Lower leg skin (tissue), 4 donors: ENCODE data around the gene ENO2. TPM values are rescaled to one million over a fixed set of nuclear protein-coding genes. Genes with fewer than 3 reads are reported as not detected.

Experiments used
- DNase-seq, 2 donors: peaks; one replicate each; pipeline ENCODE4 v3.0.0-alpha.2; 2019; ENCODE audit warnings: low spot score in 2 of 2
- H3K4me3 ChIP-seq: fragments of 200-600 bp; sonication (generic); 2 replicates; pipeline ENCODE4 v1.5.1; 2017; ENCODE audit warnings: mild to moderate bottlenecking, low read depth; ENCODE audit not compliant: poor library complexity, severe bottlenecking
- POLR2A ChIP-seq, 2 donors: fragments of 450-650 bp; IDR thresholded peaks; one replicate each; pipeline ENCODE4 v1.6.1; 2016 to 2017; ENCODE audit warnings: antibody characterized with exemption in 2 of 2, mild to moderate bottlenecking in 1 of 2, moderate library complexity in 1 of 2
- WGBS, 2 donors: methylation state at CpG; one replicate each; pipeline ENCODE4 v1.1.5; 2018; 5-methylcytosine and 5-hydroxymethylcytosine counted together
- intact Hi-C: fragments of 100-400 bp; cut with DNase I; formaldehyde crosslinking; loops from one replicate; pipeline ENCODE4 v1.15.0; 2023; ENCODE audit warnings: low total_unique reads
- total RNA-seq, 4 donors: library from RNA; depleted of rRNA; stranded (reverse); fragments of >200 nt; gene quantifications; one replicate each; pipeline ENCODE4 v1.1.0, GENCODE V29; 2016
- TF ChIP-seq, protein P1 (sequence below), 3 donors: fragments of 450-650 bp; IDR thresholded peaks; one replicate each; pipeline ENCODE4 v1.5.1; 2016; ENCODE audit warnings: antibody characterized with exemption in 3 of 3, mild to moderate bottlenecking in 3 of 3, moderate library complexity in 2 of 3

The ENO2 gene
- total RNA-seq, 4 donors from 2014 or later, result 3.6 to 7.9 (median 6.1) TPM

DNA sequence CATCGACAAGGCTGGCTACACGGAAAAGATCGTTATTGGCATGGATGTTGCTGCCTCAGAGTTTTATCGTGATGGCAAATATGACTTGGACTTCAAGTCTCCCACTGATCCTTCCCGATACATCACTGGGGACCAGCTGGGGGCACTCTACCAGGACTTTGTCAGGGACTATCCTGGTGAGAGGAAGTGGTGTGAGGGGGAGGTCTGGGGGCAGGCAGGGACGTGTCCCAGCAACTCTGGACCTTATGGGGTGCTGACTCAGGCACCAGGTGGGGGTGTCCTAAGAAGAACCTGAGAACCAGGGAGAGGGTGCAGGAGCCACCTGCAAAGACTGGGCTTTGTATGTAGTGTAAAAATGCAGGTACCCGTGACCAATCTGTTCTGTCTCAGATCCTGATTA, 5.2 kb downstream of the ENO2 start:
- H3K4me3 ChIP-seq, result no peak overlapping the region
- TF ChIP-seq, protein P1, sequence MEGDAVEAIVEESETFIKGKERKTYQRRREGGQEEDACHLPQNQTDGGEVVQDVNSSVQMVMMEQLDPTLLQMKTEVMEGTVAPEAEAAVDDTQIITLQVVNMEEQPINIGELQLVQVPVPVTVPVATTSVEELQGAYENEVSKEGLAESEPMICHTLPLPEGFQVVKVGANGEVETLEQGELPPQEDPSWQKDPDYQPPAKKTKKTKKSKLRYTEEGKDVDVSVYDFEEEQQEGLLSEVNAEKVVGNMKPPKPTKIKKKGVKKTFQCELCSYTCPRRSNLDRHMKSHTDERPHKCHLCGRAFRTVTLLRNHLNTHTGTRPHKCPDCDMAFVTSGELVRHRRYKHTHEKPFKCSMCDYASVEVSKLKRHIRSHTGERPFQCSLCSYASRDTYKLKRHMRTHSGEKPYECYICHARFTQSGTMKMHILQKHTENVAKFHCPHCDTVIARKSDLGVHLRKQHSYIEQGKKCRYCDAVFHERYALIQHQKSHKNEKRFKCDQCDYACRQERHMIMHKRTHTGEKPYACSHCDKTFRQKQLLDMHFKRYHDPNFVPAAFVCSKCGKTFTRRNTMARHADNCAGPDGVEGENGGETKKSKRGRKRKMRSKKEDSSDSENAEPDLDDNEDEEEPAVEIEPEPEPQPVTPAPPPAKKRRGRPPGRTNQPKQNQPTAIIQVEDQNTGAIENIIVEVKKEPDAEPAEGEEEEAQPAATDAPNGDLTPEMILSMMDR (IDR thresholded peaks at IDR 0.05), result no peak
- TF ChIP-seq POLR2A (IDR thresholded peaks at IDR 0.05), result no peak
- WGBS, 2 donors, result 72 to 73% methylated on average over 7 of the region's 7 CpGs
- DNase-seq, result no peak
- intact Hi-C loops, result no loop called here

DNA sequence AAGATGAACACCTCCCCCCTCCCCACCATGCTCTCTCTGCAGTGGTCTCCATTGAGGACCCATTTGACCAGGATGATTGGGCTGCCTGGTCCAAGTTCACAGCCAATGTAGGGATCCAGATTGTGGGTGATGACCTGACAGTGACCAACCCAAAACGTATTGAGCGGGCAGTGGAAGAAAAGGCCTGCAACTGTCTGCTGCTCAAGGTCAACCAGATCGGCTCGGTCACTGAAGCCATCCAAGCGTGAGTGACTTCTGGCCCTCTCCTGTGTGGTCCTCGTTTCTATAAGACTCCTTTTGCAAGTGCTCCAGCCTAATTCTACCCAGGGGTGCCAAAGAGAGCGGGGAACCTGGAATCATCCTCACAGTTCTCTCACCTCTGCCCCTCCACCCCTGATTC, 7.2 kb downstream of the ENO2 start:
- no peak for DNase-seq
- intact Hi-C loops, result loop anchor here (10.0 kb wide), 1 partner anchor 193 kb away; no protein-coding TSS in a partner anchor
- 87 to 90% methylated on average over 7 of the region's 7 CpGs for WGBS, 2 donors
- TF ChIP-seq, protein P1 (IDR thresholded peaks at IDR 0.05), result no peak
- no peak for TF ChIP-seq POLR2A (IDR thresholded peaks at IDR 0.05)
- no peak overlapping the region for H3K4me3 ChIP-seq

DNA sequence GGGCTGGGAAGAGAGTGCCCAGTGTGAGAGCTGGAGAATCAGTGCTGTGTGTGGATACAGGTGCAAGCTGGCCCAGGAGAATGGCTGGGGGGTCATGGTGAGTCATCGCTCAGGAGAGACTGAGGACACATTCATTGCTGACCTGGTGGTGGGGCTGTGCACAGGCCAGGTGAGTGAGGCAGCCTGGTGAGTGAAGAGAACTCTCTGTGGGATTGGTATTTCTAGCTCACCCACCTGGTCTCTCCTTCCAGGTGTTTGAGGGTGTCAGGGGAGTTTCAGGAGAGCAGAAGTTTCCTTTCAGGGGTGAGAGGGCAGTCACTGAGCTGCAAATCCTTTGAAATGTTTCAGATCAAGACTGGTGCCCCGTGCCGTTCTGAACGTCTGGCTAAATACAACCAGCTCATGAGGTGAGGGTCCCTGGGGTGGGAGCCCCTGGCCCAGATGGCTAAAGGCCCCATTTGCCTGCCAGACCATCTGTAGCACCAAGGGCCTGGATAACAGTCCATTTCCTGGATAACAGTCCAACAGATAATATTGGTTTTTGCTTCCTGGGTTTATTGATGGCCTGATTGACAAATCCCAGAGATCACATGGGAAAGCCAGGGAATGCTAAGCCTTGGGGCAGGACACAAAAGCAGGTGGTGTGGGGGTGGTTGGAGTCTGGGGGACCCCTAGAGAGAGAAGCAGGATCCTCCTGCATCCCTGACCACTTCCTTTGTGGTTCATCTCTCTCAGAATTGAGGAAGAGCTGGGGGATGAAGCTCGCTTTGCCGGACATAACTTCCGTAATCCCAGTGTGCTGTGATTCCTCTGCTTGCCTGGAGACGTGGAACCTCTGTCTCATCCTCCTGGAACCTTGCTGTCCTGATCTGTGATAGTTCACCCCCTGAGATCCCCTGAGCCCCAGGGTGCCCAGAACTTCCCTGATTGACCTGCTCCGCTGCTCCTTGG, 7.9 kb downstream of the ENO2 start:
- WGBS, 2 donors, result 73 to 93% methylated on average over 9 of the region's 9 CpGs
- intact Hi-C loops, result loop anchor here (10.0 kb wide), 1 partner anchor 193 kb away; no protein-coding TSS in a partner anchor
- H3K4me3 ChIP-seq, result no peak overlapping the region
- DNase-seq, result no peak
- TF ChIP-seq POLR2A (IDR thresholded peaks at IDR 0.05), result no peak
- TF ChIP-seq, protein P1 (IDR thresholded peaks at IDR 0.05), result no peak

DNA sequence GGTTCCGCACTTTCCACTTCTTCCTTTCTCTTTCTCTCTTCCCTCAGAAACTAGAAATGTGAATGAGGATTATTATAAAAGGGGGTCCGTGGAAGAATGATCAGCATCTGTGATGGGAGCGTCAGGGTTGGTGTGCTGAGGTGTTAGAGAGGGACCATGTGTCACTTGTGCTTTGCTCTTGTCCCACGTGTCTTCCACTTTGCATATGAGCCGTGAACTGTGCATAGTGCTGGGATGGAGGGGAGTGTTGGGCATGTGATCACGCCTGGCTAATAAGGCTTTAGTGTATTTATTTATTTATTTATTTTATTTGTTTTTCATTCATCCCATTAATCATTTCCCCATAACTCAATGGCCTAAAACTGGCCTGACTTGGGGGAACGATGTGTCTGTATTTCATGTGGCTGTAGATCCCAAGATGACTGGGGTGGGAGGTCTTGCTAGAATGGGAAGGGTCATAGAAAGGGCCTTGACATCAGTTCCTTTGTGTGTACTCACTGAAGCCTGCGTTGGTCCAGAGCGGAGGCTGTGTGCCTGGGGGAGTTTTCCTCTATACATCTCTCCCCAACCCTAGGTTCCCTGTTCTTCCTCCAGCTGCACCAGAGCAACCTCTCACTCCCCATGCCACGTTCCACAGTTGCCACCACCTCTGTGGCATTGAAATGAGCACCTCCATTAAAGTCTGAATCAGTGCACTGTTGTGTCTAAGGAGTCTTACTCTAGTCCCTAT, 8.8 kb downstream of the ENO2 start:
- TF ChIP-seq, protein P1 (IDR thresholded peaks at IDR 0.05), result no peak
- TF ChIP-seq POLR2A (IDR thresholded peaks at IDR 0.05), result no peak
- no peak overlapping the region for H3K4me3 ChIP-seq
- no peak for DNase-seq
- 75 to 87% methylated on average over 10 of the region's 10 CpGs for WGBS, 2 donors
- intact Hi-C loops, result loop anchor here (10.0 kb wide), 1 partner anchor 192 kb away; no protein-coding TSS in a partner anchor

DNA sequence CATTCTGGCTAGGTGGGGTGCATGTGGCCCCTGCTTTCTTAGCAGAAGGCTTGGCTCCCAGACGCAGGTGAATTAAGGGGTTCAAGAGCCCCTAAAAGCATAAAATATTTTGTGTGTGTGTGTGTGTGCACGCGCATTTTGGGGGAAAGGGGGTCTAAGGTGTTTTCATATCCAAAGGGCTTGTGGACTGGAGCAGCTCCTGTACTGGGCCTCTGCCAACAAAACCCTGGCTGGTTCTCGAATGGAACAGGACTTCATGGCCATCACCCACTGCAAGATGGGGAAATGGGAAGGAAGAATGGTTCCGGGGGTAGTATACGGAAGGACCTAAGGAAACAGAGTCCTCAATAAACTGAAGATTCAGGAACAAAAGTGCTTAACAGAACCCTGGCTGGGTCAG, 9.5 kb downstream of the ENO2 start:
- no peak for TF ChIP-seq POLR2A (IDR thresholded peaks at IDR 0.05)
- TF ChIP-seq, protein P1 (IDR thresholded peaks at IDR 0.05), result no peak
- intact Hi-C loops, result loop anchor here (10.0 kb wide), 1 partner anchor 191 kb away; no protein-coding TSS in a partner anchor
- no peak overlapping the region for H3K4me3 ChIP-seq
- no peak for DNase-seq
- WGBS, 2 donors, result 45 to 58% methylated on average over 6 of the region's 6 CpGs
